GM23248 (cell line): Measurements from ENCODE around the gene KDM6A. TPM values are rescaled to one million over a fixed set of nuclear protein-coding genes. Genes with fewer than 3 reads are reported as not detected.

Experiments used
- DNase-seq: peaks from one replicate; pipeline ENCODE4 v3.0.0-alpha.2; 2015
- H2AFZ ChIP-seq: fragments of 200-600 bp; sonication (generic); 2 replicates; pipeline ENCODE4 v1.6.1; 2016; ENCODE audit warnings: antibody characterized with exemption
- H3F3A ChIP-seq: fragments of 200-600 bp; sonication (generic); 2 replicates; pipeline ENCODE4 v1.6.1; 2016; ENCODE audit warnings: mild to moderate bottlenecking, antibody characterized with exemption, mixed run types; ENCODE audit not compliant: insufficient read depth
- H3K27ac ChIP-seq: fragments of 200-600 bp; sonication (generic); 2 replicates; pipeline ENCODE4 v1.5.1; 2016; ENCODE audit warnings: mild to moderate bottlenecking
- H3K27me3 ChIP-seq: fragments of 200-600 bp; sonication (generic); replicated peaks from 2 replicates; pipeline ENCODE4 v1.6.1; 2016; ENCODE audit warnings: mild to moderate bottlenecking; ENCODE audit not compliant: insufficient read depth
- H3K36me3 ChIP-seq: fragments of 200-600 bp; sonication (generic); 2 replicates; pipeline ENCODE4 v1.6.1; 2016; ENCODE audit warnings: low read depth, mild to moderate bottlenecking
- H3K4me1 ChIP-seq: fragments of 200-600 bp; sonication (generic); 2 replicates; pipeline ENCODE4 v1.6.1; 2016; ENCODE audit warnings: mild to moderate bottlenecking; ENCODE audit not compliant: insufficient read depth
- H3K4me2 ChIP-seq: fragments of 200-600 bp; sonication (generic); one replicate; pipeline ENCODE4 v1.6.1; 2016; ENCODE audit warnings: mild to moderate bottlenecking; ENCODE audit not compliant: unreplicated experiment
- H3K4me3 ChIP-seq: fragments of 200-600 bp; sonication (generic); 2 replicates; pipeline ENCODE4 v1.5.1; 2016; ENCODE audit warnings: mild to moderate bottlenecking
- H3K79me2 ChIP-seq: fragments of 200-600 bp; sonication (generic); 2 replicates; pipeline ENCODE4 v1.6.1; 2016; ENCODE audit warnings: mild to moderate bottlenecking; ENCODE audit not compliant: insufficient read depth
- H3K9ac ChIP-seq: fragments of 200-600 bp; sonication (generic); 2 replicates; pipeline ENCODE4 v1.6.1; 2016; ENCODE audit warnings: mild to moderate bottlenecking
- H3K9me2 ChIP-seq: fragments of 200-600 bp; sonication (generic); 2 replicates; pipeline ENCODE4 v1.6.1; 2016; ENCODE audit warnings: mixed run types, mild to moderate bottlenecking, moderate library complexity; ENCODE audit not compliant: insufficient read depth
- H3K9me3 ChIP-seq: fragments of 200-600 bp; sonication (generic); one replicate; pipeline ENCODE4 v1.6.1; 2017; ENCODE audit warnings: low read depth
- H4K20me1 ChIP-seq: fragments of 200-600 bp; sonication (generic); 2 replicates; pipeline ENCODE4 v1.6.0; 2016; ENCODE audit not compliant: insufficient read depth
- EZH2 ChIP-seq: fragments of 200-600 bp; sonication (generic); IDR thresholded peaks from 2 replicates; pipeline ENCODE4 v1.6.1; 2018; ENCODE audit warnings: antibody characterized with exemption, mild to moderate bottlenecking; ENCODE audit not compliant: insufficient read depth, poor library complexity, severe bottlenecking
- EZH2phosphoT487 ChIP-seq: fragments of 200-600 bp; sonication (generic); IDR thresholded peaks from 2 replicates; pipeline ENCODE4 v1.6.1; 2018; ENCODE audit warnings: antibody characterized with exemption, moderate library complexity, mild to moderate bottlenecking, low read depth; ENCODE audit not compliant: insufficient read depth
- WGBS, 2 experiments: methylation state at CpG; one replicate each; pipeline ENCODE4 v1.1.6; 2015 to 2017; ENCODE audit warnings: low lambda C conversion rate in 2 of 2, low coverage in 1 of 2; ENCODE audit errors: missing lambda C conversion rate in 2 of 2; 5-methylcytosine and 5-hydroxymethylcytosine counted together
- in situ Hi-C: fragments of 300-500 bp; cut with MboI; formaldehyde crosslinking; loops from 2 replicates; pipeline ENCODE4 v1.15.0; 2020
- polyA plus RNA-seq: library from polyadenylated mRNA; unstranded; fragments of >200 nt; fragmentation: Nextera tagmentation; extraction: Ambion mirVana; gene quantifications from 2 replicates; pipeline ENCODE4 v1.2.1, GENCODE V29; 2016
- total RNA-seq: library from RNA; depleted of rRNA; stranded (reverse); fragments of >200 nt; shearing (Covaris generic); gene quantifications from 2 replicates; pipeline ENCODE4 v1.2.3, GENCODE V29; 2014

Gene KDM6A
- total and polyA plus RNA-seq, 2 experiments from 2014 or later, result 5.8 to 12.0 TPM

- H4K20me1 ChIP-seq, result peaks cover 5% of the 10 kb centered on the region; the same call in 1 of the 2 replicates
- H3K9me3 ChIP-seq, result no peaks in the 10 kb centered on the region
- peaks cover 95% of the 10 kb centered on the region for H3K79me2 ChIP-seq
- H3K27me3 ChIP-seq, result no peaks in the 10 kb centered on the region
- no peak overlapping the region for H2AFZ ChIP-seq
- H3K4me2 ChIP-seq, result no peak overlapping the region
- DNase-seq, result no peak
- no peak overlapping the region for H3K9ac ChIP-seq
- H3K4me3 ChIP-seq, result no peak overlapping the region
- no peak overlapping the region for H3K27ac ChIP-seq
- TF ChIP-seq EZH2phosphoT487 (no peak), EZH2 (no peak)
- no peaks in the 10 kb centered on the region for H3K36me3 ChIP-seq
- WGBS, 2 experiments, result 89 to 92% methylated on average over 1 of the region's 1 CpG
- in situ Hi-C loops, result no loop called here
- H3K4me1 ChIP-seq, result no peaks in the 10 kb centered on the region
- H3K9me2 ChIP-seq, result no peaks in the 10 kb centered on the region
- no peaks in the 10 kb centered on the region for H3F3A ChIP-seq
Measured at GRCh38 chrX:44967221-44967620, 94.2 kb downstream of the KDM6A start.

GRCh38 chrX:44970709-44971108 is 97.7 kb downstream of the KDM6A start:
- peaks cover 94% of the 10 kb centered on the region for H3K79me2 ChIP-seq
- peaks cover 12% of the 10 kb centered on the region for H3K4me1 ChIP-seq
- no peaks in the 10 kb centered on the region for H3K9me3 ChIP-seq
- DNase-seq, result no peak
- H3K9me2 ChIP-seq, result no peaks in the 10 kb centered on the region
- TF ChIP-seq EZH2 (no peak), EZH2phosphoT487 (no peak)
- no peaks in the 10 kb centered on the region for H3K36me3 ChIP-seq
- in situ Hi-C loops, result no loop called here
- no peak overlapping the region for H3K4me3 ChIP-seq
- H3K4me2 ChIP-seq, result no peak overlapping the region
- 72 to 81% methylated on average over 3 of the region's 3 CpGs for WGBS, 2 experiments
- no peak overlapping the region for H2AFZ ChIP-seq
- H3F3A ChIP-seq, result peaks cover 7% of the 10 kb centered on the region; the same call in 1 of the 2 replicates
- no peak overlapping the region for H3K27ac ChIP-seq
- peaks cover 5% of the 10 kb centered on the region; the same call in 1 of the 2 replicates for H4K20me1 ChIP-seq
- no peak overlapping the region for H3K9ac ChIP-seq
- H3K27me3 ChIP-seq, result no peaks in the 10 kb centered on the region

GRCh38 chrX:44971674-44972073 is 98.7 kb downstream of the KDM6A start:
- Histone ChIP-seq H3K27ac (no peak overlapping the region), H3K4me3 (no peak overlapping the region), H3K36me3 (no peaks in the 10 kb centered on the region), H3F3A (peaks cover 7% of the 10 kb centered on the region; the same call in 1 of the 2 replicates), H2AFZ (no peak overlapping the region), H3K9me3 (no peaks in the 10 kb centered on the region), H3K4me2 (no peak overlapping the region), H3K4me1 (peaks cover 19% of the 10 kb centered on the region), H3K79me2 (peaks cover 97% of the 10 kb centered on the region), H3K9ac (no peak overlapping the region), H4K20me1 (peaks cover 5% of the 10 kb centered on the region; the same call in 1 of the 2 replicates), H3K27me3 (no peaks in the 10 kb centered on the region), H3K9me2 (no peaks in the 10 kb centered on the region)
- in situ Hi-C loops, result no loop called here
- 18 to 56% methylated on average over 3 to 8 of the region's 8 CpGs for WGBS, 2 experiments
- TF ChIP-seq EZH2, result no peak
- TF ChIP-seq EZH2phosphoT487, result no peak
- DNase-seq, result no peak

DNA sequence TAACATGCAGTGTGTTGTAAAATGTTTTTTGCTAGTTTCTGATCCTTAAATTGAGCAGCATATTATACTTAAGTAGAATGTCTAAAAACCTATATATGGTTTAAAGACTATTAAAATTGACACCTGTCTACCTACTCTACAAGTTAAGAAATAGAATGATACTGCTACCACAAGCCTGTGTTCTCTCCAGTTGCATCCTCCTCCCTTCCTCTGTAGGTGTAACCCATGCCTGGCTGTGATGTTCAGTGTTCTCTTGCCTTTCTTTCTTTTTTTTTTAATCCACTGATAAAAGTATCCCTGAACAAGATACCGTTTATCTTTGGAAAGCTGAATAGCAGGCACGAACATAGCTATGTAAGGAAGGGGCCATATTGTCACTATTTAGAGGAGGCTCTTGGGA is 99.1 kb downstream of the KDM6A start:
- no peak for DNase-seq
- Histone ChIP-seq H3K27me3 (no peaks in the 10 kb centered on the region), H3F3A (peaks cover 7% of the 10 kb centered on the region; the same call in 1 of the 2 replicates), H3K36me3 (no peaks in the 10 kb centered on the region), H3K4me2 (no peak overlapping the region), H2AFZ (no peak overlapping the region), H3K27ac (no peak overlapping the region), H3K9me3 (no peaks in the 10 kb centered on the region), H3K9me2 (no peaks in the 10 kb centered on the region), H3K4me3 (no peak overlapping the region), H4K20me1 (peaks cover 5% of the 10 kb centered on the region; the same call in 1 of the 2 replicates), H3K4me1 (peaks cover 19% of the 10 kb centered on the region), H3K79me2 (peaks cover 97% of the 10 kb centered on the region), H3K9ac (no peak overlapping the region)
- TF ChIP-seq EZH2 (no peak), EZH2phosphoT487 (no peak)
- 93 to 100% methylated on average over 2 of the region's 2 CpGs for WGBS, 2 experiments
- in situ Hi-C loops, result no loop called here

DNA sequence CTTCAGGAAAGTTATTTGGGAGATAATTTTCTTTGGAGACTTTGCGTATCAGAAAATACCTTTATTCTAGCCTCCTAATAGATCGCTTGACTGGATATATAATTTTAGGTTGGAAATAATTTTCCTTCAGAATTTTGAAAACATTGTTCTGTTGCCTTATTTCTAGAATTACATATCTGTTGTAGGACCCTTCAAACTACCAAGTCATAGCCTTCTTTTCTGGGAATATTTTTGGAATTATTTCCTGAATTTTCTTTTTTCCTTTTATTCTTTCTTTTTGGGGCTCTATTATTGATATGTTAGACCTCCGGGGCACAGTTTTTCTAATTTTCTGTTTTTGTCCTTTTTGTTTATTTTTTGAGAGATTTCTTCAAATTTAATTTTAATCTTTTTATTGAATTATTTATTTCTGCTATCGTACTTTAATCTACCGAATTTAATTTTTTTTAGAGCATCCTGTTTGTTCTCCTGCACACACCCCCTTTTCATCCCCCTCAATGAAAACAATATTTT is 100.5 kb downstream of the KDM6A start:
- TF ChIP-seq EZH2phosphoT487 (no peak), EZH2 (no peak)
- Histone ChIP-seq H3K9me2 (no peaks in the 10 kb centered on the region), H4K20me1 (peaks cover 5% of the 10 kb centered on the region; the same call in 1 of the 2 replicates), H3K79me2 (peaks cover 97% of the 10 kb centered on the region), H3K4me2 (no peak overlapping the region), H3K27ac (no peak overlapping the region), H3K4me3 (no peak overlapping the region), H3K4me1 (peaks cover 19% of the 10 kb centered on the region), H3K36me3 (no peaks in the 10 kb centered on the region), H3K9ac (no peak overlapping the region), H2AFZ (no peak overlapping the region), H3K9me3 (no peaks in the 10 kb centered on the region), H3K27me3 (no peaks in the 10 kb centered on the region), H3F3A (peaks cover 7% of the 10 kb centered on the region; the same call in 1 of the 2 replicates)
- in situ Hi-C loops, result no loop called here
- WGBS, 2 experiments, result 97 to 99% methylated on average over 4 to 5 of the region's 5 CpGs
- DNase-seq, result no peak
